SK-N-SH (cell line): ENCODE results near the gene PARP9. TPM values are rescaled to one million over a fixed set of nuclear protein-coding genes. Genes with fewer than 3 reads are reported as not detected.

Source experiments
- CTCF ChIA-PET: fragments of 300-600, 350-600 bp; formaldehyde crosslinking; extraction: SDS; loops from one replicate; lab custom pipeline; 2021; lab: Yijun Ruan, JAX
- POLR2A ChIA-PET: fragments of 350-600 bp; sonication (Branson Sonifier 250); formaldehyde crosslinking; extraction: SDS; loops from one replicate; lab custom pipeline; 2020; ENCODE audit warnings: antibody characterized with exemption, inconsistent platforms; lab: Yijun Ruan, JAX
- DNase-seq: peaks from one replicate; pipeline ENCODE4 v3.0.0; 2012
- H2AFZ ChIP-seq: fragments of 200-600 bp; sonication (generic); 2 replicates; pipeline ENCODE4 v1.8.1; 2016; ENCODE audit warnings: antibody characterized with exemption, mild to moderate bottlenecking, low read depth
- H3F3A ChIP-seq: fragments of 200-600 bp; sonication (generic); replicated peaks from 2 replicates; pipeline ENCODE3; 2016; ENCODE audit warnings: antibody characterized with exemption, mild to moderate bottlenecking; ENCODE audit not compliant: insufficient read depth
- H3K27ac ChIP-seq, 2 experiments: fragments of 200-500 bp in 1 of 2; fragments of 200-600 bp in 1 of 2; sonication (Bioruptor generic) in 1 of 2; sonication (generic), shearing (Covaris generic) in 1 of 2; 2 replicates each; pipeline versions ENCODE4 v1.5.1 to v1.6.1; 2014 to 2016; ENCODE audit warnings: low read depth in 2 of 2, inconsistent platforms in 1 of 2, low read length in 1 of 2, mild to moderate bottlenecking in 1 of 2, mixed read lengths in 1 of 2
- H3K27me3 ChIP-seq: fragments of 200-600 bp; sonication (generic), shearing (Covaris generic); 2 replicates; pipeline ENCODE4 v1.6.1; 2016; ENCODE audit warnings: mixed run types; ENCODE audit not compliant: insufficient read depth
- H3K36me3 ChIP-seq, 2 experiments: fragments of 200-500 bp in 1 of 2; fragments of 200-600 bp in 1 of 2; sonication (Bioruptor generic) in 1 of 2; sonication (generic) in 1 of 2; replicated peaks in 1 of 2; 2 replicates each; pipeline versions ENCODE3 to v1.5.1; 2014 to 2016; ENCODE audit warnings: low read length in 1 of 2, mild to moderate bottlenecking in 1 of 2; ENCODE audit not compliant: insufficient read depth in 2 of 2, control insufficient read depth in 1 of 2
- H3K4me1 ChIP-seq, 2 experiments: fragments of 200-500 bp in 1 of 2; fragments of 200-600 bp in 1 of 2; sonication (Bioruptor generic) in 1 of 2; sonication (generic), shearing (Covaris generic) in 1 of 2; 2 replicates each; pipeline versions ENCODE4 v1.5.1 to v1.6.1; 2014 to 2016; ENCODE audit warnings: low read depth in 1 of 2, low read length in 1 of 2, mixed run types in 1 of 2; ENCODE audit not compliant: insufficient read depth in 2 of 2, control insufficient read depth in 1 of 2
- H3K4me2 ChIP-seq: fragments of 200-600 bp; sonication (generic), shearing (Covaris generic); 2 replicates; pipeline ENCODE4 v1.6.1; 2017; ENCODE audit warnings: mixed run types
- H3K4me3 ChIP-seq, 2 experiments: fragments of 200-500 bp in 1 of 2; fragments of 200-600 bp in 1 of 2; sonication (Bioruptor generic) in 1 of 2; sonication (generic), shearing (Covaris generic) in 1 of 2; 2 replicates each; pipeline versions ENCODE4 v1.5.1 to v1.8.1; 2014 to 2016; ENCODE audit warnings: low read depth in 2 of 2, inconsistent platforms in 1 of 2, low read length in 1 of 2, mild to moderate bottlenecking in 1 of 2, mixed read lengths in 1 of 2, moderate library complexity in 1 of 2
- H3K79me2 ChIP-seq: fragments of 200-600 bp; sonication (generic); 2 replicates; pipeline ENCODE4 v1.8.1; 2017; ENCODE audit warnings: mild to moderate bottlenecking; ENCODE audit not compliant: insufficient read depth
- H3K9ac ChIP-seq: fragments of 200-600 bp; sonication (generic); 2 replicates; pipeline ENCODE4 v1.6.1; 2017; ENCODE audit warnings: mixed run types
- H3K9me2 ChIP-seq: fragments of 200-600 bp; sonication (generic); 2 replicates; pipeline ENCODE4 v1.6.1; 2017; ENCODE audit warnings: mixed run types
- H3K9me3 ChIP-seq: fragments of 200-600 bp; sonication (generic); 2 replicates; pipeline ENCODE4 v1.6.1; 2017; ENCODE audit warnings: mixed run types, mild to moderate bottlenecking, moderate library complexity
- H4K20me1 ChIP-seq: fragments of 200-600 bp; sonication (generic); 2 replicates; pipeline ENCODE4 v1.6.1; 2017; ENCODE audit warnings: mild to moderate bottlenecking, mixed run types; ENCODE audit not compliant: insufficient read depth
- CTCF ChIP-seq: fragments of 200-600 bp; sonication (generic); IDR thresholded peaks from 2 replicates; pipeline ENCODE4 v1.6.1; 2017; ENCODE audit warnings: antibody characterized with exemption, mild to moderate bottlenecking, moderate library complexity
- EP300 ChIP-seq, 2 experiments: IDR thresholded peaks; 2 replicates each; pipeline versions ENCODE4 v1.4.0 to v1.6.1; 2012; ENCODE audit warnings: borderline replicate concordance in 1 of 2, low read depth in 1 of 2, low read length in 1 of 2
- FOXJ3 ChIP-seq: sonication (generic); formaldehyde crosslinking; IDR thresholded peaks from 2 replicates; pipeline ENCODE4 v1.5.1; 2020; ENCODE audit warnings: mild to moderate bottlenecking, missing genetic modification reagents
- GABPA ChIP-seq: IDR thresholded peaks from 2 replicates; pipeline ENCODE4 v1.4.0; 2012; ENCODE audit warnings: low read depth, mild to moderate bottlenecking
- GATA2 ChIP-seq: sonication (generic); formaldehyde crosslinking; IDR thresholded peaks from 2 replicates; pipeline ENCODE4 v1.5.0; 2020; ENCODE audit warnings: mild to moderate bottlenecking, missing genetic modification reagents
- MEF2A ChIP-seq: IDR thresholded peaks from 2 replicates; pipeline ENCODE4 v1.4.0; 2012; ENCODE audit warnings: low read depth, borderline replicate concordance
- NRF1 ChIP-seq: IDR thresholded peaks from 2 replicates; pipeline ENCODE4 v1.6.1; 2012; ENCODE audit warnings: low read depth, mild to moderate bottlenecking, low read length
- PBX3 ChIP-seq: IDR thresholded peaks from 2 replicates; pipeline ENCODE4; 2012
- POLR2AphosphoS5 ChIP-seq: IDR thresholded peaks from 2 replicates; pipeline ENCODE4 v1.6.1; 2012; ENCODE audit warnings: low read depth, low read length
- TAF1 ChIP-seq: IDR thresholded peaks from 2 replicates; pipeline ENCODE4 v1.6.1; 2012; ENCODE audit warnings: low read depth, mild to moderate bottlenecking, low read length, moderate library complexity, borderline replicate concordance
- TCF12 ChIP-seq: IDR thresholded peaks from 2 replicates; pipeline ENCODE4 v1.4.0; 2012
- ZBTB33 ChIP-seq: IDR thresholded peaks from 2 replicates; pipeline ENCODE4 v1.4.0; 2012; ENCODE audit warnings: low read depth, borderline replicate concordance
- WGBS: methylation state at CpG from one replicate; pipeline ENCODE4 v1.1.6; 2017; ENCODE audit warnings: low lambda C conversion rate; 5-methylcytosine and 5-hydroxymethylcytosine counted together
- polyA plus RNA-seq, 3 experiments: library from polyadenylated mRNA; depleted of rRNA; stranded (reverse); fragments of >200 nt; gene quantifications; 2 replicates each; pipeline ENCODE4 v1.2.3, GENCODE V29; 2012
- TF ChIP-seq, protein P1 (sequence below): fragments of 150-350 bp; IDR thresholded peaks from 2 replicates; pipeline ENCODE4 v1.6.1; 2017; ENCODE audit warnings: antibody characterized with exemption, low read length, low read depth, borderline replicate concordance
- TF ChIP-seq, protein P2 (sequence below): IDR thresholded peaks from 2 replicates; pipeline ENCODE4 v1.4.0; 2012; ENCODE audit warnings: low read depth

PARP9 gene
- polyA plus RNA-seq, 1 of the 3 experiments (the other 2 are of a cell fraction), result 13.5 TPM

GRCh38 chr3:122598151-122598550 is 34.1 kb upstream of the PARP9 start:
- ChIA-PET POLR2A (no interaction called here), CTCF (interaction anchor here (1.0 kb wide), 1 partner anchor 81 kb away, joined by 4 read pairs; no protein-coding TSS in a partner anchor)
- H3K27ac ChIP-seq, result no peak overlapping the region
- no peaks in the 10 kb centered on the region for H3K9me3 ChIP-seq
- H3K36me3 ChIP-seq, result no peaks in the 10 kb centered on the region
- H4K20me1 ChIP-seq, result no peaks in the 10 kb centered on the region
- no peak overlapping the region for H3K4me2 ChIP-seq
- TF ChIP-seq NRF1 (no peak), GABPA (no peak), MEF2A (no peak), POLR2AphosphoS5 (no peak), FOXJ3 (CRISPR knock-in tag) (no peak), TAF1 (no peak), CTCF (no peak), TCF12 (no peak), PBX3 (no peak), ZBTB33 (no peak), GATA2 (CRISPR knock-in tag) (no peak), EP300 (IDR thresholded peaks at IDR 0.05; ENCODE audit: borderline replicate concordance in 1 of 2, low read depth in 1 of 2, low read length in 1 of 2) (no peak)
- TF ChIP-seq, protein P1, sequence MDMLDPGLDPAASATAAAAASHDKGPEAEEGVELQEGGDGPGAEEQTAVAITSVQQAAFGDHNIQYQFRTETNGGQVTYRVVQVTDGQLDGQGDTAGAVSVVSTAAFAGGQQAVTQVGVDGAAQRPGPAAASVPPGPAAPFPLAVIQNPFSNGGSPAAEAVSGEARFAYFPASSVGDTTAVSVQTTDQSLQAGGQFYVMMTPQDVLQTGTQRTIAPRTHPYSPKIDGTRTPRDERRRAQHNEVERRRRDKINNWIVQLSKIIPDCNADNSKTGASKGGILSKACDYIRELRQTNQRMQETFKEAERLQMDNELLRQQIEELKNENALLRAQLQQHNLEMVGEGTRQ, result no peak
- TF ChIP-seq, protein P2, sequence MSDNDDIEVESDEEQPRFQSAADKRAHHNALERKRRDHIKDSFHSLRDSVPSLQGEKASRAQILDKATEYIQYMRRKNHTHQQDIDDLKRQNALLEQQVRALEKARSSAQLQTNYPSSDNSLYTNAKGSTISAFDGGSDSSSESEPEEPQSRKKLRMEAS, result no peak
- no peak overlapping the region for H3K9ac ChIP-seq
- WGBS, result 72% methylated on average over 3 of the region's 3 CpGs
- no peak overlapping the region for H3K4me3 ChIP-seq
- no peaks in the 10 kb centered on the region for H3K79me2 ChIP-seq
- no peaks in the 10 kb centered on the region for H3K9me2 ChIP-seq
- H3K4me1 ChIP-seq, result no peaks in the 10 kb centered on the region
- H3K27me3 ChIP-seq, result no peaks in the 10 kb centered on the region
- no peak for DNase-seq
- H3F3A ChIP-seq, result no peaks in the 10 kb centered on the region
- no peak overlapping the region for H2AFZ ChIP-seq
